Measurements from ENCODE around the gene SAMD13. TPM values are rescaled to one million over a fixed set of nuclear protein-coding genes. Genes with fewer than 3 reads are reported as not detected.

Gene SAMD13
- total and polyA plus RNA-seq, 2 donors (not counting 1 experiment from before 2014, with no cell fraction given) = 0.42 TPM; not detected in 1

DNA sequence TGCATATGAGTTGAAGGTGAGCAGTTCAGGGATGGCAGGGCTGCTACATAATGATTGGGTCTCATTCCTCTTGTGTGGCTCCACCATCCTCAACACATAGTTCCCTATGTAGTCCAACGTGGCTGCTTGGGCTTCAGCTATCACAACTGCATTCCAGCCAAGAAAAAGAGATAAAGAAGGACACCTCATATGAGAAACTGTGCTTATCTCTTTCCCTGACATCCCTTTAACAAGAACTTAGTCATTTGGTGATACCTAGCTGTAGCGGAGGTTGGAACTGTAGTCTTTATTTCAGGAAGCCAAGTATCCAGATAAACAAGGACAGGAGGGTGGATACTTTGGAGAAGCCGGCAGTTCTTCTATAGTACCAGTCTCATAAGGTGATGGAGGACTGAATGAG lies 54.0 kb downstream of the SAMD13 start:
- no peak for DNase-seq
- intact Hi-C loops (cut with micrococcal nuclease) = no loop called here
- Histone ChIP-seq H3K4me3 (ENCODE audit: control extremely low read depth in 1 of 5, extremely low read depth in 1 of 5, insufficient read depth in 1 of 5, low read depth in 2 of 5, low read length in 4 of 5) (no peak overlapping the region), H3K27ac (ENCODE audit: low read length in 2 of 2) (no peak overlapping the region), H3K4me2 (replicated peaks; ENCODE audit: low read depth, low read length, poor library complexity, severe bottlenecking) (no peak overlapping the region), H3K27me3 (replicated peaks in 1 of 4; ENCODE audit: control extremely low read depth in 1 of 4, control insufficient read depth in 3 of 4, insufficient read depth in 4 of 4, low read length in 3 of 4) (no peaks in the 10 kb centered on the region), H3K9me3 (ENCODE audit: control extremely low read depth in 1 of 3, control insufficient read depth in 2 of 3, insufficient read depth in 1 of 3, low read length in 2 of 3) (no peaks in the 10 kb centered on the region), H3K9ac (ENCODE audit: low read length) (no peak overlapping the region), H3K4me1 (ENCODE audit: control insufficient read depth in 2 of 2, insufficient read depth in 2 of 2, low read length in 2 of 2) (no peaks in the 10 kb centered on the region), H3K36me3 (replicated peaks in 1 of 2; ENCODE audit: control extremely low read depth in 1 of 2, control insufficient read depth in 1 of 2, extremely low read depth in 1 of 2, insufficient read depth in 2 of 2, low read length in 1 of 2) (no peaks in the 10 kb centered on the region), H2AFZ (ENCODE audit: insufficient read depth, low read depth, low read length, poor library complexity, severe bottlenecking) (no peak overlapping the region), H3K79me2 (ENCODE audit: control insufficient read depth, insufficient read depth, low read length) (no peaks in the 10 kb centered on the region), H4K20me1 (ENCODE audit: control insufficient read depth, insufficient read depth, low read length, poor library complexity, severe bottlenecking) (no peaks in the 10 kb centered on the region)
- WGBS (ENCODE audit: insufficient coverage) = no CpG with 5 or more reads among the region's 3 CpGs
- no peak for ATAC-seq (ENCODE audit: low read depth)
- Mint-ChIP-seq H3K4me3 (no peak overlapping the region), H3K27me3 (peaks cover 5% of the 10 kb centered on the region), H3K27ac (no peak overlapping the region), H3K9me3 (ENCODE audit: insufficient read depth) (no peaks in the 10 kb centered on the region), H3K4me1 (no peaks in the 10 kb centered on the region)
- no peak for TF ChIP-seq EZH2 (IDR thresholded peaks at IDR 0.05; ENCODE audit: borderline replicate concordance, insufficient read depth, low read depth, low read length, poor library complexity, severe bottlenecking)
- TF ChIP-seq, protein P1, sequence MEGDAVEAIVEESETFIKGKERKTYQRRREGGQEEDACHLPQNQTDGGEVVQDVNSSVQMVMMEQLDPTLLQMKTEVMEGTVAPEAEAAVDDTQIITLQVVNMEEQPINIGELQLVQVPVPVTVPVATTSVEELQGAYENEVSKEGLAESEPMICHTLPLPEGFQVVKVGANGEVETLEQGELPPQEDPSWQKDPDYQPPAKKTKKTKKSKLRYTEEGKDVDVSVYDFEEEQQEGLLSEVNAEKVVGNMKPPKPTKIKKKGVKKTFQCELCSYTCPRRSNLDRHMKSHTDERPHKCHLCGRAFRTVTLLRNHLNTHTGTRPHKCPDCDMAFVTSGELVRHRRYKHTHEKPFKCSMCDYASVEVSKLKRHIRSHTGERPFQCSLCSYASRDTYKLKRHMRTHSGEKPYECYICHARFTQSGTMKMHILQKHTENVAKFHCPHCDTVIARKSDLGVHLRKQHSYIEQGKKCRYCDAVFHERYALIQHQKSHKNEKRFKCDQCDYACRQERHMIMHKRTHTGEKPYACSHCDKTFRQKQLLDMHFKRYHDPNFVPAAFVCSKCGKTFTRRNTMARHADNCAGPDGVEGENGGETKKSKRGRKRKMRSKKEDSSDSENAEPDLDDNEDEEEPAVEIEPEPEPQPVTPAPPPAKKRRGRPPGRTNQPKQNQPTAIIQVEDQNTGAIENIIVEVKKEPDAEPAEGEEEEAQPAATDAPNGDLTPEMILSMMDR (IDR thresholded peaks at IDR 0.05) = no peak
- ChIA-PET CTCF (no interaction called here), POLR2A (no interaction called here)

DNA sequence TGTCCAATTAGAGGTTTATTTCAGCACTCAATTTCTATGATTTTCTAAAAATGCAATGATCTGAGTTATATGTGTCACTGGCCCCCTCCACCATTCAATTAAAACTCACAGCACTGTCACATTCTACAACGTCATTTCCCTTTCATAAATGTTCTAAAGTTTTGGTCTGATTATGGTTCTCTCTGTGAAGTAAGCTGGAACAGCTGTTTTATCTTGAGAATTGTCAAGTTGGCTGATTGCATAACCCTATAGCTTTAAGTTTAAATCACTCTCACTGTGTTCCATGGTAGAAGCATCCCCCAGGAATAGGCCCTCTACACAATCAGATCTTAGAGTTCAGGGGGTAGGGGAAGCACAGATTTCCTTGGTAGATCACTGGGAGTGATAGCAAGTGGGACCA lies 55.4 kb downstream of the SAMD13 start:
- H3K4me3 Mint-ChIP-seq = no peak overlapping the region

More for the DNA sequence above, 55.4 kb downstream of the SAMD13 start:
- H3K79me2 ChIP-seq (ENCODE audit: control insufficient read depth, insufficient read depth, low read length) = no peaks in the 10 kb centered on the region
- no peak overlapping the region for H3K4me3 ChIP-seq (ENCODE audit: control extremely low read depth in 1 of 5, extremely low read depth in 1 of 5, insufficient read depth in 1 of 5, low read depth in 2 of 5, low read length in 4 of 5)
- H3K9ac ChIP-seq (ENCODE audit: low read length) = no peak overlapping the region
- ChIA-PET CTCF (no interaction called here), POLR2A (no interaction called here)
- no peaks in the 10 kb centered on the region for H4K20me1 ChIP-seq (ENCODE audit: control insufficient read depth, insufficient read depth, low read length, poor library complexity, severe bottlenecking)
- ATAC-seq (ENCODE audit: low read depth) (no peak), DNase-seq (no peak)
- H3K36me3 ChIP-seq (replicated peaks in 1 of 2; ENCODE audit: control extremely low read depth in 1 of 2, control insufficient read depth in 1 of 2, extremely low read depth in 1 of 2, insufficient read depth in 2 of 2, low read length in 1 of 2) = no peaks in the 10 kb centered on the region
- no peak overlapping the region for H3K27ac ChIP-seq (ENCODE audit: low read length in 2 of 2)
- no peaks in the 10 kb centered on the region for H3K4me1 Mint-ChIP-seq
- H3K27me3 ChIP-seq (replicated peaks in 1 of 4; ENCODE audit: control extremely low read depth in 1 of 4, control insufficient read depth in 3 of 4, insufficient read depth in 4 of 4, low read length in 3 of 4) = no peaks in the 10 kb centered on the region
- TF ChIP-seq, protein P1 (IDR thresholded peaks at IDR 0.05) = no peak
- TF ChIP-seq EZH2 (IDR thresholded peaks at IDR 0.05; ENCODE audit: borderline replicate concordance, insufficient read depth, low read depth, low read length, poor library complexity, severe bottlenecking) = no peak
- no peak overlapping the region for H3K4me2 ChIP-seq (replicated peaks; ENCODE audit: low read depth, low read length, poor library complexity, severe bottlenecking)
- H3K27ac Mint-ChIP-seq = no peak overlapping the region
- no CpG with 5 or more reads among the region's 1 CpG for WGBS (ENCODE audit: insufficient coverage)
- H3K4me1 ChIP-seq (ENCODE audit: control insufficient read depth in 2 of 2, insufficient read depth in 2 of 2, low read length in 2 of 2) = no peaks in the 10 kb centered on the region
- no peaks in the 10 kb centered on the region for H3K9me3 ChIP-seq (ENCODE audit: control extremely low read depth in 1 of 3, control insufficient read depth in 2 of 3, insufficient read depth in 1 of 3, low read length in 2 of 3)
- no peak overlapping the region for H2AFZ ChIP-seq (ENCODE audit: insufficient read depth, low read depth, low read length, poor library complexity, severe bottlenecking)
- H3K9me3 Mint-ChIP-seq (ENCODE audit: insufficient read depth) = no peaks in the 10 kb centered on the region
- intact Hi-C loops (cut with micrococcal nuclease) = no loop called here
- peaks cover 5% of the 10 kb centered on the region for H3K27me3 Mint-ChIP-seq

Data from B cell (primary cell).